Naive thymus-derived CD4-positive, alpha-beta T cell (primary cell): Measurements from ENCODE around the gene GMDS. TPM values are rescaled to one million over a fixed set of nuclear protein-coding genes. Genes with fewer than 3 reads are reported as not detected.

Experiments
- ATAC-seq: fragments of 150-1000 bp; cut with Tn5 transposase; 2 replicates; pipeline ENCODE4 v1.10.0; 2021; ENCODE audit warnings: mild to moderate bottlenecking, moderate library complexity
- CTCF ChIA-PET: fragments of 350-600 bp; sonication (Branson Sonifier 250); formaldehyde crosslinking; loops from one replicate; lab custom pipeline; 2021; ENCODE audit warnings: antibody characterized with exemption; lab: Charles Lee
- POLR2A ChIA-PET: fragments of 350-600 bp; sonication (Branson Sonifier 250); formaldehyde crosslinking; loops from one replicate; lab custom pipeline; 2021; ENCODE audit warnings: antibody characterized with exemption, inconsistent platforms; lab: Charles Lee
- DNase-seq, 9 donors: peaks; one replicate each; pipeline versions ENCODE4 v3.0.0 to v3.0.0-alpha.2; 2020 to 2022; ENCODE audit warnings: mixed read lengths in 1 of 9
- H3K27ac ChIP-seq: one replicate; pipeline ENCODE4 v1.7.0; 2013; ENCODE audit warnings: mild to moderate bottlenecking, low read depth, low read length, moderate library complexity
- H3K27me3 ChIP-seq, 2 donors: one replicate each; pipeline ENCODE4 v1.7.0; 2013; ENCODE audit warnings: low read length in 2 of 2, mild to moderate bottlenecking in 2 of 2, moderate library complexity in 2 of 2; ENCODE audit not compliant: control insufficient read depth in 2 of 2, insufficient read depth in 2 of 2
- H3K36me3 ChIP-seq, 3 experiments: 1 replicate in 2 of 3; 2 replicates in 1 of 3; pipeline ENCODE4 v1.7.0; 2013; ENCODE audit warnings: low read length in 3 of 3, mild to moderate bottlenecking in 3 of 3, moderate library complexity in 1 of 3; ENCODE audit not compliant: insufficient read depth in 3 of 3, control insufficient read depth in 2 of 3
- H3K4me1 ChIP-seq, 2 donors: one replicate each; pipeline ENCODE4 v1.7.0; 2013; ENCODE audit warnings: low read length in 2 of 2, mild to moderate bottlenecking in 2 of 2, moderate library complexity in 1 of 2; ENCODE audit not compliant: control insufficient read depth in 2 of 2, insufficient read depth in 2 of 2
- H3K4me3 ChIP-seq: 2 replicates; pipeline ENCODE4 v1.7.0; 2013; ENCODE audit warnings: mild to moderate bottlenecking, low read length
- H3K9me3 ChIP-seq, 3 experiments: 1 replicate in 2 of 3; 2 replicates in 1 of 3; pipeline ENCODE4 v1.7.0; 2013; ENCODE audit warnings: low read length in 3 of 3; ENCODE audit not compliant: control insufficient read depth in 2 of 3
- H3K27ac Mint-ChIP-seq, 9 donors: one replicate each; pipeline ENCODE4 v1.8.0; 2020 to 2022; ENCODE audit warnings: mixed read lengths in 9 of 9, mild to moderate bottlenecking in 8 of 9, moderate library complexity in 5 of 9, inconsistent platforms in 2 of 9
- H3K27me3 Mint-ChIP-seq, 5 donors: one replicate each; pipeline ENCODE4 v1.8.0; 2021 to 2022; ENCODE audit warnings: mixed read lengths in 5 of 5, mild to moderate bottlenecking in 1 of 5
- H3K36me3 Mint-ChIP-seq, 5 donors: one replicate each; pipeline ENCODE4 v1.8.0; 2020 to 2022; ENCODE audit warnings: mixed read lengths in 5 of 5, mild to moderate bottlenecking in 3 of 5, inconsistent platforms in 1 of 5
- H3K4me1 Mint-ChIP-seq, 7 donors: one replicate each; pipeline ENCODE4 v1.8.0; 2020 to 2022; ENCODE audit warnings: mixed read lengths in 7 of 7, mild to moderate bottlenecking in 3 of 7, inconsistent platforms in 1 of 7
- H3K4me3 Mint-ChIP-seq, 10 donors: one replicate each; pipeline ENCODE4 v1.8.0; 2020 to 2022; ENCODE audit warnings: mild to moderate bottlenecking in 10 of 10, mixed read lengths in 10 of 10, moderate library complexity in 6 of 10, inconsistent platforms in 2 of 10
- H3K9me3 Mint-ChIP-seq, 11 donors: one replicate each; pipeline ENCODE4 v1.8.0; 2020 to 2022; ENCODE audit warnings: mixed read lengths in 11 of 11, mild to moderate bottlenecking in 4 of 11, inconsistent platforms in 1 of 11, moderate library complexity in 1 of 11
- intact Hi-C, 2 donors: fragments of 100-400 bp; cut with micrococcal nuclease; formaldehyde crosslinking; loops; one replicate each; pipeline ENCODE4 v1.15.1; 2023
- polyA plus RNA-seq, 2 donors: library from polyadenylated mRNA; unstranded; fragments of 300-500 nt; fragmentation: Illumina TruSeq; gene quantifications; one replicate each; pipeline ENCODE4 v1.2.3, GENCODE V29; 2021
- total RNA-seq, 6 experiments: library from RNA in 5 of 6; stranded (reverse) in 5 of 6; gene quantifications; 1 replicate in 5 of 6; 2 replicates in 1 of 6; pipeline ENCODE4 v1.2.3 and lab custom pipeline; 2021 to 2026

Gene GMDS
- total and polyA plus RNA-seq, 7 experiments from 2014 or later, result 12.7 to 33.9 (median 18.3) TPM

DNA sequence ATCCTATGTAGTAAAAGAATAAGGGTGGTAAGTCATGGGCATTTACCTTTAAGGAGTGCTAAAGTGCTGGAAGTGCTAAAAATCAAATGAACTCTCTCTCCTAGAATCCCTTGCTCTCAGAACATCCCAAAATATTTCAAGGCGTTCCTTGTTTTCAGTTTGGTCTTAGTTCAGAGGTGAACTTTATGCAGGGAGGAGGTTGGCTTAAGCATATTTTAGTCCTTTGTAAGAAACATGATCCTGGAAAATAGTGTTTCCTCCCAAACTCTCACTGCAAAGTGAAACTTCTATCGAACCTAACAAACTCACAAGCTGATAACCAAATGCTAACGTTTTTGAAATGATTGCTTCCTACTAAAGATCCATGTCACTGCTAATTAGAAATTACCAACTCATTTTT lies 404.3 kb downstream of the GMDS start:
- H3K4me3 Mint-ChIP-seq, result no peak overlapping the region
- Histone ChIP-seq H3K4me1 (no peaks in the 10 kb centered on the region), H3K4me3 (no peak overlapping the region), H3K27me3 (no peaks in the 10 kb centered on the region), H3K36me3 (no peaks in the 10 kb centered on the region), H3K9me3 (no peaks in the 10 kb centered on the region), H3K27ac (no peak overlapping the region)
- POLR2A ChIA-PET, result no interaction called here
- H3K27ac Mint-ChIP-seq, result no peak overlapping the region
- ATAC-seq (no peak), DNase-seq (no peak)
- peaks cover 0 to 2% (median 0%) of the 10 kb centered on the region in 11 donors for H3K9me3 Mint-ChIP-seq
- intact Hi-C loops, result no loop called here
- no peaks in the 10 kb centered on the region for H3K4me1 Mint-ChIP-seq
- CTCF ChIA-PET, result no interaction called here
- no peaks in the 10 kb centered on the region for H3K27me3 Mint-ChIP-seq
- peaks cover 0 to 11% (median 0%) of the 10 kb centered on the region in 5 donors for H3K36me3 Mint-ChIP-seq

- H3K27ac Mint-ChIP-seq, result no peak overlapping the region
- Histone ChIP-seq H3K27me3 (no peaks in the 10 kb centered on the region), H3K4me3 (no peak overlapping the region), H3K27ac (no peak overlapping the region), H3K9me3 (no peaks in the 10 kb centered on the region), H3K36me3 (no peaks in the 10 kb centered on the region), H3K4me1 (no peaks in the 10 kb centered on the region)
- H3K36me3 Mint-ChIP-seq, result peaks cover 0 to 9% (median 0%) of the 10 kb centered on the region in 5 donors
- ATAC-seq (no peak), DNase-seq (no peak)
- no peaks in the 10 kb centered on the region for H3K27me3 Mint-ChIP-seq
- H3K4me1 Mint-ChIP-seq, result no peaks in the 10 kb centered on the region
- CTCF ChIA-PET, result no interaction called here
- no peak overlapping the region for H3K4me3 Mint-ChIP-seq
- POLR2A ChIA-PET, result no interaction called here
- no peaks in the 10 kb centered on the region for H3K9me3 Mint-ChIP-seq
- intact Hi-C loops, result no loop called here
Measured at GRCh38 chr6:1840491-1841121, 404.8 kb downstream of the GMDS start.

DNA sequence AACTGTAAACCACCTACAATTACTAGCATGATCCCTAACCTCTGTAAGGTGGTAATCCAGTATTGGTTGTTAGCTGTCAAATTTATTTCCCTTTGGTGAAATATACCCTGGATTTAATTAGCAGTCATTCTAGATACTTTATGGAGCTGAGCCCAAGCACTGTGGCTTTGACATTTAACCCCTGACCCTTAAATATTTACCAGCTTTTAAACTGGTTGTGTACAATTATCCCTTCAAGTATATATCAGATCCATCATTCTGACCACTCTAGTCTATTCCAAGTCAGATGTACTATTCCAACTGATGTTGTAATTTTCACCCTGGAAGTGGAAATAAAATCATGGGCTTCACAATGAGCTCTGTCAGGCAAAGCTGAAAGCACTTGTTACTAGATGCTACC lies 406.0 kb downstream of the GMDS start:
- H3K27me3 Mint-ChIP-seq, result no peaks in the 10 kb centered on the region
- H3K27ac ChIP-seq, result no peak overlapping the region
- ChIA-PET CTCF (no interaction called here), POLR2A (interaction anchor here (0.5 kb wide), 1 partner anchor 42 kb away, joined by 3 read pairs; no protein-coding TSS in a partner anchor)
- H3K4me1 Mint-ChIP-seq, result no peaks in the 10 kb centered on the region
- ATAC-seq, result no peak
- no peak overlapping the region for H3K4me3 ChIP-seq
- no peaks in the 10 kb centered on the region for H3K9me3 Mint-ChIP-seq
- H3K4me3 Mint-ChIP-seq, result no peak overlapping the region
- no peaks in the 10 kb centered on the region for H3K27me3 ChIP-seq
- peaks cover 0 to 9% (median 0%) of the 10 kb centered on the region in 5 donors for H3K36me3 Mint-ChIP-seq
- DNase-seq, result no peak
- no peaks in the 10 kb centered on the region for H3K9me3 ChIP-seq
- no peak overlapping the region for H3K27ac Mint-ChIP-seq
- no peaks in the 10 kb centered on the region for H3K36me3 ChIP-seq
- intact Hi-C loops, result no loop called here
- no peaks in the 10 kb centered on the region for H3K4me1 ChIP-seq

GRCh38 chr6:1838604-1839213 lies 406.7 kb downstream of the GMDS start:
- no peaks in the 10 kb centered on the region for H3K36me3 ChIP-seq
- no peaks in the 10 kb centered on the region for H3K4me1 ChIP-seq
- DNase-seq (no peak), ATAC-seq (no peak)
- no peak overlapping the region for H3K4me3 ChIP-seq
- H3K9me3 Mint-ChIP-seq, result no peaks in the 10 kb centered on the region
- no peaks in the 10 kb centered on the region for H3K4me1 Mint-ChIP-seq
- ChIA-PET POLR2A (interaction anchor here (0.5 kb wide), 1 partner anchor 42 kb away, joined by 3 read pairs; no protein-coding TSS in a partner anchor), CTCF (no interaction called here)
- peaks cover 0 to 9% (median 0%) of the 10 kb centered on the region in 5 donors for H3K36me3 Mint-ChIP-seq
- H3K27ac Mint-ChIP-seq, result no peak overlapping the region
- no peak overlapping the region for H3K27ac ChIP-seq
- H3K4me3 Mint-ChIP-seq, result no peak overlapping the region
- no peaks in the 10 kb centered on the region for H3K27me3 Mint-ChIP-seq
- H3K9me3 ChIP-seq, result no peaks in the 10 kb centered on the region
- intact Hi-C loops, result no loop called here
- H3K27me3 ChIP-seq, result no peaks in the 10 kb centered on the region

DNA sequence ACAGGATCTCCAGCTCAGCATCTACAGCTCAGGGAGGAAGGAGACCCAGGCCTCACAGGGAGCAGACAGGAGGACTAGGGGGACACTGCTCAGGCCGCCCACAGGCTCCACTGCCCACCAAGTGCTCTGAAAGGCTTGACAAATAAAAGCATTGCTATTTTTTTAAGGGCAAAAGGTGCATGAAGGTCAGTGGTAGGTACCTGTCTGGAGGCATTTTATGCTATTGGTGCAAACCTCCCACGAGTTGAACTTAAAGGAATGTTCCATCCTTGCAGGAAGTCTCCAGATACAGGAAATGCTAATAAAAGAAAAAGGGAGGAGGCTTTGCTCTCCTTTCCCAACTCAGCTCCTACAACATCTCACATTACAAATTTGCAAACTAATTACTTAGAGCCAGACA lies 407.6 kb downstream of the GMDS start:
- Mint-ChIP-seq H3K9me3 (no peaks in the 10 kb centered on the region), H3K36me3 (peaks cover 0 to 17% (median 4%) of the 10 kb centered on the region in 5 donors), H3K4me3 (no peak overlapping the region), H3K27me3 (no peaks in the 10 kb centered on the region), H3K27ac (no peak overlapping the region), H3K4me1 (no peaks in the 10 kb centered on the region)
- ChIA-PET POLR2A (no interaction called here), CTCF (no interaction called here)
- Histone ChIP-seq H3K4me1 (no peaks in the 10 kb centered on the region), H3K9me3 (no peaks in the 10 kb centered on the region), H3K36me3 (no peaks in the 10 kb centered on the region), H3K27ac (no peak overlapping the region), H3K27me3 (no peaks in the 10 kb centered on the region), H3K4me3 (no peak overlapping the region)
- DNase-seq (no peak), ATAC-seq (no peak)
- intact Hi-C loops, result no loop called here

- no peak overlapping the region for H3K4me3 ChIP-seq
- H3K4me1 ChIP-seq, result no peaks in the 10 kb centered on the region
- intact Hi-C loops, result no loop called here
- DNase-seq (no peak), ATAC-seq (no peak)
- ChIA-PET CTCF (interaction anchor here (0.7 kb wide), 1 partner anchor 65 kb away, joined by 3 read pairs; no protein-coding TSS in a partner anchor), POLR2A (no interaction called here)
- H3K4me3 Mint-ChIP-seq, result no peak overlapping the region
- no peak overlapping the region for H3K27ac ChIP-seq
- H3K4me1 Mint-ChIP-seq, result no peaks in the 10 kb centered on the region
- no peaks in the 10 kb centered on the region for H3K27me3 ChIP-seq
- no peaks in the 10 kb centered on the region for H3K36me3 ChIP-seq
- peaks cover 0 to 2% (median 0%) of the 10 kb centered on the region in 11 donors for H3K9me3 Mint-ChIP-seq
- no peak overlapping the region for H3K27ac Mint-ChIP-seq
- H3K36me3 Mint-ChIP-seq, result peaks cover 0 to 21% (median 8%) of the 10 kb centered on the region in 5 donors
- no peaks in the 10 kb centered on the region for H3K27me3 Mint-ChIP-seq
- no peaks in the 10 kb centered on the region for H3K9me3 ChIP-seq
Measured at GRCh38 chr6:1836690-1837089, 408.7 kb downstream of the GMDS start.
